Measurements from ENCODE around the gene HMCN2. TPM values are rescaled to one million over a fixed set of nuclear protein-coding genes. Genes with fewer than 3 reads are reported as not detected.

The HMCN2 gene
- total RNA-seq, 1 donor from 2014 or later, result 9.3 TPM

DNA sequence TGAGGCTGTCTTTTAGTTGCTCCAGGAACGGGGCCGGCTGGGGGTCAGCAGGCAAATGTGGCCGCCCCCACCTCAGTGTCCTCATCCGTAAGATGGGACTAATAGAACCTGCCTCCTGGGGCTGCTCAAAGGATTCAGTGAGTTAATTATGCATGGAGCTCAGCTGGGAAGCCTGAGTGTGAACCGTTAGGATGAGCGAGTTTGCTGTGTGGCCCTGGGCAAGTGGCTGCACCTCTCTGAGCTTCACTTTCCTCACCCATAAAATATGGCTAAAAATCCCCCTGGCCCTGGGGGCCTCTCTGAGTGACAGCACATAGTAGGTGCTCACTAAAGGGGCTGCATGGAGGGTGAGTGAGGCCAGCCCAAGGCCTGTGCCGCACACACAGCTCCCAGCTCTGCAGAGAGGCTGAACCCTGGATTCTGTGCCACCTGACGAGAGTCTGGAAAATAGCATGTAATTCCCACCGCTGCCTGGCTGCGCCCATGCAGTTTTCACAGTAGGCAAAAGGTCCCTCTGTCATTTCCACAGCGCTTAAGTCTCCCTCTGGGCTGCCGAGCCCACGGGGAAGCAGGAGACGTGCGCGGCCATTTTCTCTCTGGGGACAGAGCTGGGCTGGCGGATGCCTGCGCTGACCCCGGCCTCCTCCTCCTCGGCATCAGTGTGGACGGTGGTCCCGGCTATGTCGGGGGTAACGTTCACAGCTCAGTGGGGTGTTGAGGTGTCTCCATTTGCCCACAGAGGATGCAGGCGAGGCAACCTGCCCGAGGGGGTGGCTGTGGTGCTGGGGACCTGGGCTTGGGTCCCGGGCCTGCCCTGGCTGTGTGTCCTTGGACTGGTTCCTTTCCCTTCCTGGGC lies 197.4 kb downstream of the HMCN2 start:
- TF ChIP-seq, protein P1, sequence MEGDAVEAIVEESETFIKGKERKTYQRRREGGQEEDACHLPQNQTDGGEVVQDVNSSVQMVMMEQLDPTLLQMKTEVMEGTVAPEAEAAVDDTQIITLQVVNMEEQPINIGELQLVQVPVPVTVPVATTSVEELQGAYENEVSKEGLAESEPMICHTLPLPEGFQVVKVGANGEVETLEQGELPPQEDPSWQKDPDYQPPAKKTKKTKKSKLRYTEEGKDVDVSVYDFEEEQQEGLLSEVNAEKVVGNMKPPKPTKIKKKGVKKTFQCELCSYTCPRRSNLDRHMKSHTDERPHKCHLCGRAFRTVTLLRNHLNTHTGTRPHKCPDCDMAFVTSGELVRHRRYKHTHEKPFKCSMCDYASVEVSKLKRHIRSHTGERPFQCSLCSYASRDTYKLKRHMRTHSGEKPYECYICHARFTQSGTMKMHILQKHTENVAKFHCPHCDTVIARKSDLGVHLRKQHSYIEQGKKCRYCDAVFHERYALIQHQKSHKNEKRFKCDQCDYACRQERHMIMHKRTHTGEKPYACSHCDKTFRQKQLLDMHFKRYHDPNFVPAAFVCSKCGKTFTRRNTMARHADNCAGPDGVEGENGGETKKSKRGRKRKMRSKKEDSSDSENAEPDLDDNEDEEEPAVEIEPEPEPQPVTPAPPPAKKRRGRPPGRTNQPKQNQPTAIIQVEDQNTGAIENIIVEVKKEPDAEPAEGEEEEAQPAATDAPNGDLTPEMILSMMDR (IDR thresholded peaks at IDR 0.05; ENCODE audit: partially characterized antibody, unreplicated experiment), result no peak
- Mint-ChIP-seq H3K4me1 (ENCODE audit: low read depth, unreplicated experiment) (peaks cover 20% of the 10 kb centered on the region), H3K4me3 (ENCODE audit: unreplicated experiment) (no peak overlapping the region), H3K36me3 (ENCODE audit: unreplicated experiment) (no peaks in the 10 kb centered on the region), H3K9me3 (ENCODE audit: unreplicated experiment) (peaks cover 11% of the 10 kb centered on the region), H3K27ac (ENCODE audit: unreplicated experiment) (peak overlapping the region; percentile 80), H3K27me3 (ENCODE audit: unreplicated experiment) (peaks cover 12% of the 10 kb centered on the region)
- DNase-seq, result no peak

DNA sequence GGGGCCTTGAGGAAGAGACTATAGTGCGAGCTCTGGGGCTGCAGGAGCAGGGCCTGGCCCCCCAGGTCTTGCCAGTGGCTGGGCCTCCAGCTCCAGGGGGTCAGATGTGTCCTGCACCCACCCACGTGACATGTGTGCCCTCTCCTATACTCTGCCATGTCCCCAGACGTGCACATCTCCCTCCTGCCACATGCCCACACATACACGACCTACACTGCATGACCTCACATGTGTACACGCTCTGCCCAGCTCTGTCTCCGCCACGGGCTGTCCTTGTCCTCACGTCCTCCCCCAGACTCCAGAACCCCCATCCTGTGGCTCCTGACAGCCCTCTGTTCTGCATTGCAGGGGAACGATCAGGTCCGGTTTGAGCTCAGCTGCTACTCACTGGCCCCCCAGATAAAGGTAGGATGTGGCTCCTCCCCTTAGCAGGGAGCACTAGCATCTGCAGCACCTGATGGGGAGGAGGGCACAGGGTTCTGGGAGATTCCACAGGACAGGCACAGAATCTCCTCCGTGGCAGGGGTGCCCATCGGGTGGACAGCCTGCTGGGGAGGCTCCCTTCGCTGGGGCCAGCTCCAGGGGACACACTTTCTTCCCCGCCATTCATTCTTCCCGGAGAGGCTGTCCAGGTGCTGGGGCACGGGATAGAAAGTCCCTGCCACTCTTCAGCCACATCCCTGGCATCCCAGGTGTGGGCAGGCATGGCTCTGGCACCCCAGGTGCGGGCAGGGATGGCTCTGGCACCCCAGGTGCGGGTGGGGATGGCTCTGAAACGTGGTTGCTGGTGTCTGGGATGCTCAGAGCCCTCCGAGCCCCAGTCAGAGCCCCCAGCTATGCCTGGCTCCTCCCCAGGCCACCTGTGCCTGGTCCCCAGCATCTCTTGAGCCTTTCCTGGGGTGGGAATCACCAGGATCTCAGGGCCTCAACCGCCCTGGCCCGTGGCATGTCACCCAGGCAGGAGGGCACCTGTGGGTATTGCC lies 198.5 kb downstream of the HMCN2 start:
- peaks cover 15% of the 10 kb centered on the region for H3K27me3 Mint-ChIP-seq (ENCODE audit: unreplicated experiment)
- H3K9me3 Mint-ChIP-seq (ENCODE audit: unreplicated experiment), result peaks cover 18% of the 10 kb centered on the region
- H3K4me3 Mint-ChIP-seq (ENCODE audit: unreplicated experiment), result no peak overlapping the region
- no peak overlapping the region for H3K27ac Mint-ChIP-seq (ENCODE audit: unreplicated experiment)
- no peak for DNase-seq
- no peaks in the 10 kb centered on the region for H3K36me3 Mint-ChIP-seq (ENCODE audit: unreplicated experiment)
- H3K4me1 Mint-ChIP-seq (ENCODE audit: low read depth, unreplicated experiment), result peaks cover 27% of the 10 kb centered on the region
- TF ChIP-seq, protein P1 (IDR thresholded peaks at IDR 0.05; ENCODE audit: partially characterized antibody, unreplicated experiment), result no peak

DNA sequence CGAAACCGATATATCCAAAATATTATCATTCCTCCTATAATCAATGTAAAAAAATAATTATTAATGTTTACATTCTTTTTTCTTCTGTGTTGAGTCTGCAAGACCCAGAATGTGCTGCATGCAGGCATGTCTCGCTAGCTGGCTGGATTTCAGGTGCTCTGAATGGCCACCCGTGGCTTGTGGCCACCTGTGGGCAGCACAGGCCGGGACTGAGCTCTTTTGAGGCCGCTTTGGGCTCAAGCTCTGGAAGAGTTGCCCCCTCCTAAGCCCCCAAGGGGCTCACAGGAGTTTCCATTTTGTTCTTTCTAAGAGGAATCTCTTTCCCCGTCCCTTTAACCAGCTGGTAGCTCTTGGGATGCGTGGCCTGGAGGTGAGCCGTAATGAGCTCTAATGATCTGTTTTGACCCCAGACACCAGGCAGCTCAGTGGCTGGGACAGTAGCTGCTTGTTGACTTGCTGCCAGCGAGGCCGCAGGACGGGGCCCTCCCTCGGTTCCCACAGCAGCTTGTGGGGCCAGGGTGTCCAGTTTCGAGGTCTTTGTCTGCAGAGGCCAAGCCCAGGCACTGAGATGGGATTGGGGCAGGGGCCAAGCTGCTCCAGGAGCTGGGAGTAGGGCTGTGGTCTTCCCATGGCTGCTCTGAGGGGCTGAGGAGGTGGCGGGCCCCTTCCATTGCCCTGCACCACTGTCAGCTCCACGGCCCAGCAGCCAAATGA lies 200.0 kb downstream of the HMCN2 start:
- Mint-ChIP-seq H3K4me3 (ENCODE audit: unreplicated experiment) (no peak overlapping the region), H3K4me1 (ENCODE audit: low read depth, unreplicated experiment) (peaks cover 27% of the 10 kb centered on the region), H3K9me3 (ENCODE audit: unreplicated experiment) (peaks cover 13% of the 10 kb centered on the region), H3K27me3 (ENCODE audit: unreplicated experiment) (peaks cover 12% of the 10 kb centered on the region), H3K36me3 (ENCODE audit: unreplicated experiment) (no peaks in the 10 kb centered on the region), H3K27ac (ENCODE audit: unreplicated experiment) (peak overlapping the region; percentile 99)
- TF ChIP-seq, protein P1 (IDR thresholded peaks at IDR 0.05; ENCODE audit: partially characterized antibody, unreplicated experiment), result no peak
- DNase-seq, result no peak

DNA sequence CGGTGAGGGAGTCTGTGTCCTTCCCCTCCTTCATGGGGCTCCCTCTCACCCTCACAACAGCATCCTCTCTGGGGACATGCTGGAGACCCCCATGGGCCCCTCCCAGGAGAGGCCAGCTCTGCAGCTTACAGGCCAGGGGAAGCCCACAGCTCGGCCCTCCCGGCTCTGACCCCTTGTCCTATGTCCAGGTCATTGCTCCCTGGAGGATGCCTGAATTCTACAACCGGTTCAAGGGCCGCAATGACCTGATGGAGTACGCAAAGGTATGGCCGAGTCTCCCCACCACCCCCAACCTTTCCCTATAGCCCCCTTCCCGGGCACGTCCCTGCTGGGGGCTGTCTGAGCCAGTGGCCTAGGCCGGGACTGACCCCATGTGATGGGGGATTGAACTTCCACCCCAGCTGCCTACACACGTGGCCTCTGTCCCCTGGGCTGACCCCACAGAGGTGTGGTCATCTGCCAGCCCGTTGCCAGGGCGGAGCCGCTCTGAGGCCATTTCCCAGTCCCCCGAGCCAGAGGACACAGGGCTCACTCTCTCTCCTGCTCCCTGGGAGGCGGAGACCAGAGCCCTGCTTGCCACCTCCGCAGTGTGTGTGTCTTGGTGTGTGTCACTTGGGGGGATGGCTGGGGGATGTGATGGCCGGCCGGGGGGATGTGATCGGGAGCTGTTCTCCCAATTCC lies 201.1 kb downstream of the HMCN2 start:
- Mint-ChIP-seq H3K36me3 (ENCODE audit: unreplicated experiment) (no peaks in the 10 kb centered on the region), H3K9me3 (ENCODE audit: unreplicated experiment) (peaks cover 13% of the 10 kb centered on the region), H3K4me1 (ENCODE audit: low read depth, unreplicated experiment) (peaks cover 30% of the 10 kb centered on the region), H3K27ac (ENCODE audit: unreplicated experiment) (peak overlapping the region; percentile 99), H3K4me3 (ENCODE audit: unreplicated experiment) (peak overlapping the region; percentile 76), H3K27me3 (ENCODE audit: unreplicated experiment) (peaks cover 12% of the 10 kb centered on the region)
- DNase-seq, result peak; percentile 66
- TF ChIP-seq, protein P1 (IDR thresholded peaks at IDR 0.05; ENCODE audit: partially characterized antibody, unreplicated experiment), result no peak

All from glutamatergic neuron (in vitro differentiated cells).